Measurements from ENCODE around the gene FMO5.
"Not testable (repeated sequence)": the region's sequence is repeated elsewhere in the genome, so short reads cannot be mapped to it uniquely, and the experiment has no call there.

FMO5 gene

DNA sequence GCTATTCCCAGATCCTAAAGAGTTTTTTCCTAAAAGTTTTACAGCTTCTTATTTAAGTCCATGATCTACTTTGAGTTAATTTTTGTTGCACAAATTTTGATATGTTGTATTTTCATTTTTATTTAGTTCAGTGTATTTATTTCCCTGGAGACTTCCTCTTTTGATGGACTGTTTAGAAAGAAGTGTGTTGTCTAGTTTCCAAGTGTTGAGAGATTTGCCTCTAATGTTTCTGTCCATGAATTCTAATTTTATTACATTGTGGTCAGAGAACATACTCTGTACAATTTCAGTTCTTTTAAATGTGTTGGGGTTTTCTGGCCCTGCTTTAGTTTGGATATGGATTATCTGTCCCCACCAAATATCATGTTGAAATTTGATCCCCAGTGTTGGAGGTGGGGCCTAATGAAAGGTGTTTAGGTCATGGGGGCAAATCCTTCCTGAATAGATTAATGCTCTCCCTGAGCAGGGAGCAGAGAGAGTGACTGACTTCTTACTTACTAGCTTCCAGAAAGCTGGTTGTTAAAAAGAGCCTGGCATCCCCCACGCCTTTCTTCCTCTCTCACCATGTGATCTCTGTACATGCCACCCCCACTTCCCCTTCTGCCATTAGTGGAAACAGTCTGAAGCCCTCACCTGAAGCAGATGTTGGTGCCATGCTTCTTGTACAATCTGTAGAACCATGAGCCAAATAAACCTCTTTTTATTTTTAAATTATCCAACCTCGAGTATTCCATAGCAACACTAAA lies 21.9 kb upstream of the FMO5 start:
- no peak overlapping the region for H3K4me3 ChIP-seq (ENCODE audit: low read length)
- no peaks in the 10 kb centered on the region for H3K27me3 ChIP-seq (replicated peaks; ENCODE audit: control insufficient read depth, insufficient read depth, low read length)
- peaks cover 33% of the 10 kb centered on the region for H3K4me1 ChIP-seq (ENCODE audit: control insufficient read depth, insufficient read depth, low read length)
- H3K9me3 ChIP-seq (ENCODE audit: control insufficient read depth, low read length) = no peaks in the 10 kb centered on the region
- H3K36me3 ChIP-seq (ENCODE audit: control insufficient read depth, insufficient read depth, low read length, severe bottlenecking) = no peaks in the 10 kb centered on the region
- no peak overlapping the region for H3K9ac ChIP-seq (ENCODE audit: low read length)
- DNase-seq (ENCODE audit: low read depth) = no peak

- no peak overlapping the region for H3K4me3 ChIP-seq (ENCODE audit: low read length)
- DNase-seq (ENCODE audit: low read depth) = no peak
Measured at GRCh38 chr1:147246044-147246690, 21.0 kb upstream of the FMO5 start.

GRCh38 chr1:147245586-147246021 lies 20.5 kb upstream of the FMO5 start:
- H3K9ac ChIP-seq (ENCODE audit: low read length) = no peak overlapping the region
- H3K36me3 ChIP-seq (ENCODE audit: control insufficient read depth, insufficient read depth, low read length, severe bottlenecking) = no peaks in the 10 kb centered on the region
- DNase-seq (ENCODE audit: low read depth) = no peak
- no peak overlapping the region for H3K4me3 ChIP-seq (ENCODE audit: low read length)
- H3K4me1 ChIP-seq (ENCODE audit: control insufficient read depth, insufficient read depth, low read length) = peaks cover 36% of the 10 kb centered on the region
- H3K27me3 ChIP-seq (replicated peaks; ENCODE audit: control insufficient read depth, insufficient read depth, low read length) = no peaks in the 10 kb centered on the region
- no peaks in the 10 kb centered on the region for H3K9me3 ChIP-seq (ENCODE audit: control insufficient read depth, low read length)

More at GRCh38 chr1:147246044-147246690, 21.0 kb upstream of the FMO5 start:
- H3K9me3 ChIP-seq (ENCODE audit: control insufficient read depth, low read length) = no peaks in the 10 kb centered on the region
- H3K27me3 ChIP-seq (replicated peaks; ENCODE audit: control insufficient read depth, insufficient read depth, low read length) = no peaks in the 10 kb centered on the region
- no peaks in the 10 kb centered on the region for H3K36me3 ChIP-seq (ENCODE audit: control insufficient read depth, insufficient read depth, low read length, severe bottlenecking)
- H3K9ac ChIP-seq (ENCODE audit: low read length) = no peak overlapping the region
- peaks cover 36% of the 10 kb centered on the region for H3K4me1 ChIP-seq (ENCODE audit: control insufficient read depth, insufficient read depth, low read length)

GRCh38 chr1:147245129-147245528 lies 20.0 kb upstream of the FMO5 start:
- no peaks in the 10 kb centered on the region for H3K9me3 ChIP-seq (ENCODE audit: control insufficient read depth, low read length)
- no peaks in the 10 kb centered on the region for H3K36me3 ChIP-seq (ENCODE audit: control insufficient read depth, insufficient read depth, low read length, severe bottlenecking)
- peaks cover 36% of the 10 kb centered on the region for H3K4me1 ChIP-seq (ENCODE audit: control insufficient read depth, insufficient read depth, low read length)
- H3K9ac ChIP-seq (ENCODE audit: low read length) = no peak overlapping the region
- DNase-seq (ENCODE audit: low read depth) = no peak
- no peaks in the 10 kb centered on the region for H3K27me3 ChIP-seq (replicated peaks; ENCODE audit: control insufficient read depth, insufficient read depth, low read length)
- H3K4me3 ChIP-seq (ENCODE audit: low read length) = no peak overlapping the region

DNA sequence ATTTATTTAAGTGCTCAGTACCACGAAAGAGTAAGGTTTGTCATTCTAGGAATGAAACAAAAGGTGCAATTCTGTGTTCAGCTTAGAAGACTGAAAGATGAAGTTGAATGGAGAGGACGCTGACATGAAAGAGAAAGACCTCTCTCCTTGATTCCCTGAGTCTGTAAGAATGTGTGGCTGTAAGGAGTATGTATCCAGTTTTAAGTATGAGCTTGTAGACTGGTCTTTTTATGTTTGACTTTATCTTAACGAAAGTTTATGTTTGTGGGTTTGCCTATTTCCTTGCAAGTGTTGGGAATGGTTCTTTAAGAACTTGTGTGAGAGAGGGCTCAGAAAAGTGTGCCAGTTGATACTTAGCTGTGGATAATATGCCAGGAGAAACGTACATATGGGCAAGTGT lies 18.7 kb upstream of the FMO5 start:
- H3K9ac ChIP-seq (ENCODE audit: low read length) = peak overlapping the region; percentile 91
- peak; percentile 43 for DNase-seq (ENCODE audit: low read depth)
- H3K27me3 ChIP-seq (replicated peaks; ENCODE audit: control insufficient read depth, insufficient read depth, low read length) = no peaks in the 10 kb centered on the region
- H3K36me3 ChIP-seq (ENCODE audit: control insufficient read depth, insufficient read depth, low read length, severe bottlenecking) = no peaks in the 10 kb centered on the region
- H3K4me3 ChIP-seq (ENCODE audit: low read length) = peak overlapping the region; percentile 88
- H3K9me3 ChIP-seq (ENCODE audit: control insufficient read depth, low read length) = no peaks in the 10 kb centered on the region
- H3K4me1 ChIP-seq (ENCODE audit: control insufficient read depth, insufficient read depth, low read length) = peaks cover 36% of the 10 kb centered on the region

GRCh38 chr1:147243228-147243685 lies 18.1 kb upstream of the FMO5 start:
- Histone ChIP-seq H3K4me1 (ENCODE audit: control insufficient read depth, insufficient read depth, low read length) (peaks cover 36% of the 10 kb centered on the region), H3K27me3 (replicated peaks; ENCODE audit: control insufficient read depth, insufficient read depth, low read length) (no peaks in the 10 kb centered on the region), H3K4me3 (ENCODE audit: low read length) (peak overlapping the region; percentile 88), H3K36me3 (ENCODE audit: control insufficient read depth, insufficient read depth, low read length, severe bottlenecking) (no peaks in the 10 kb centered on the region), H3K9ac (ENCODE audit: low read length) (peak overlapping the region; percentile 91), H3K9me3 (ENCODE audit: control insufficient read depth, low read length) (no peaks in the 10 kb centered on the region)
- no peak for DNase-seq (ENCODE audit: low read depth)

DNA sequence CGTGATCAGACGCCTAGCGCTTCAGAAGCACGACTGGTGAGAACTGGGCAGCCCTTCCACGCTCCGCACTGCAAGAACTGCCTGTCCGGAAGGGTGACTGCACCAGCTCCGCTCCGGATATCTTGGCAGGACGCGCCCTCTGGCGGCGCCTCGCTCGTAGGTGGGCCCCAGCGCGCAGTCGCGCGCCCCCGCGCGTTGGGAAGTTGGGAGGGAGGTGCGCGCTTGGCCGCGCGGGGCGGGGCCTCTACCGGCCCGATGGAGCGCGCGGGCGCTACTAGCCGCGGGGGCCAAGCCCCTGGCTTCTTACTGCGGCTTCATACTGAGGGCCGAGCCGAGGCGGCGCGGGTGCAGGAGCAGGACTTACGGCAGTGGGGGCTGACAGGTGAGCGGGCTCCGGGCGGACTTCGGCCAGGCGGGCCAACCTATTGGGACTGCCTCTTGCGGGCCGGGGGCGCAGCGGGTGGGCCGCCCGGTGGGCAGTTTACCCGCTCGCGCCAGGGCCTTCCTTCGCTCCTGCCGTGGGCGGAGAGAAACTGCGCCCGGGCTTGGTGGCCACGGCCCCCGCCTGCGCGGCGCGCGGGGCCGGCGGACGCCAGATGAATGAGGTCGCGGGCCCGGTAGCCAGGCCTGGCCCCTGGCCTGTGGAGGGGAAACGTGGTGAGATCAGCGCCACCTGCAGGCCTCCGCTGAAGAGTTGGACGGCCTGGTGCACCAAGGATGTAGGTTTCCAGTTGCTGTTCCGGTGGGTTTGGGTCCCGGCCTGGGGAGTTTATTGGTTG lies 17.5 kb upstream of the FMO5 start, which contains the start of gene CHD1L:
CHD1L (plus strand) TSS at position 236 of the 779 bp plus-strand sequence; CDS start at position 256, 20 bp downstream.
- peak; percentile 99 for DNase-seq (ENCODE audit: low read depth)
- Histone ChIP-seq H3K9ac (ENCODE audit: low read length) (peak within 1 kb of the TSS; percentile 91), H3K9me3 (ENCODE audit: control insufficient read depth, low read length) (no peaks in the 10 kb centered on the region), H3K4me3 (ENCODE audit: low read length) (peak within 1 kb of the TSS; percentile 88), H3K4me1 (ENCODE audit: control insufficient read depth, insufficient read depth, low read length) (peaks cover 35% of the 10 kb centered on the region), H3K27me3 (replicated peaks; ENCODE audit: control insufficient read depth, insufficient read depth, low read length) (no peaks in the 10 kb centered on the region), H3K36me3 (ENCODE audit: control insufficient read depth, insufficient read depth, low read length, severe bottlenecking) (no peaks in the 10 kb centered on the region)

DNA sequence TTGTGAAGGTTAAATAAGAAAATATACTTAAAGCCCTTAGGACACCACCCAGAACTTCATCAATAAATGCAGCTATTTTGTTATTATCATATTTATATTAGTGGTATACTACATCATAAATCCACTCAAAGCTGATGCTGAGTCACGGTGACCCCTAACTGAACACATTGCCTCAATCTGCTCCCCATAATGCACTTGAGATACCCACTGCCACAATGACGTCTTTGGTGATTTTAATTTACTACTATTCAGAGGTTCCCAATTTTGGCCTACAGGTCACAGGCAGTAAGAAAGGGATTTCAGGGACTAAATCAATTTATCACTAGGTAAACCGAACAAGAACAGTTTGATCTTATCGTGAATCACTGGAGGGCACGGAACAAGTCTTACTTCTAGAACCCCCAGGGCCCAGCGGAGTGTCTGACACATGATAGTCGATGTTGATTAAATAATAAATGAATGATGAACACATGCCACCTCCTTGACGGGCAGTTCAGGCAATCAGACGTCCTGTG lies 16.9 kb upstream of the FMO5 start:
- Histone ChIP-seq H3K9me3 (ENCODE audit: control insufficient read depth, low read length) (no peaks in the 10 kb centered on the region), H3K27me3 (replicated peaks; ENCODE audit: control insufficient read depth, insufficient read depth, low read length) (no peaks in the 10 kb centered on the region), H3K4me1 (ENCODE audit: control insufficient read depth, insufficient read depth, low read length) (peaks cover 28% of the 10 kb centered on the region), H3K9ac (ENCODE audit: low read length) (peak overlapping the region; percentile 91), H3K4me3 (ENCODE audit: low read length) (peak overlapping the region; percentile 88), H3K36me3 (ENCODE audit: control insufficient read depth, insufficient read depth, low read length, severe bottlenecking) (no peaks in the 10 kb centered on the region)
- no peak for DNase-seq (ENCODE audit: low read depth)

GRCh38 chr1:147240131-147240721 lies 15.1 kb upstream of the FMO5 start:
- peaks cover 15% of the 10 kb centered on the region for H3K4me1 ChIP-seq (ENCODE audit: control insufficient read depth, insufficient read depth, low read length)
- H3K36me3 ChIP-seq (ENCODE audit: control insufficient read depth, insufficient read depth, low read length, severe bottlenecking); H3K27me3 ChIP-seq (replicated peaks; ENCODE audit: control insufficient read depth, insufficient read depth, low read length); H3K9me3 ChIP-seq (ENCODE audit: control insufficient read depth, low read length); H3K9ac ChIP-seq (ENCODE audit: low read length); DNase-seq (ENCODE audit: low read depth); H3K4me3 ChIP-seq (ENCODE audit: low read length): not testable (repeated sequence)

DNA sequence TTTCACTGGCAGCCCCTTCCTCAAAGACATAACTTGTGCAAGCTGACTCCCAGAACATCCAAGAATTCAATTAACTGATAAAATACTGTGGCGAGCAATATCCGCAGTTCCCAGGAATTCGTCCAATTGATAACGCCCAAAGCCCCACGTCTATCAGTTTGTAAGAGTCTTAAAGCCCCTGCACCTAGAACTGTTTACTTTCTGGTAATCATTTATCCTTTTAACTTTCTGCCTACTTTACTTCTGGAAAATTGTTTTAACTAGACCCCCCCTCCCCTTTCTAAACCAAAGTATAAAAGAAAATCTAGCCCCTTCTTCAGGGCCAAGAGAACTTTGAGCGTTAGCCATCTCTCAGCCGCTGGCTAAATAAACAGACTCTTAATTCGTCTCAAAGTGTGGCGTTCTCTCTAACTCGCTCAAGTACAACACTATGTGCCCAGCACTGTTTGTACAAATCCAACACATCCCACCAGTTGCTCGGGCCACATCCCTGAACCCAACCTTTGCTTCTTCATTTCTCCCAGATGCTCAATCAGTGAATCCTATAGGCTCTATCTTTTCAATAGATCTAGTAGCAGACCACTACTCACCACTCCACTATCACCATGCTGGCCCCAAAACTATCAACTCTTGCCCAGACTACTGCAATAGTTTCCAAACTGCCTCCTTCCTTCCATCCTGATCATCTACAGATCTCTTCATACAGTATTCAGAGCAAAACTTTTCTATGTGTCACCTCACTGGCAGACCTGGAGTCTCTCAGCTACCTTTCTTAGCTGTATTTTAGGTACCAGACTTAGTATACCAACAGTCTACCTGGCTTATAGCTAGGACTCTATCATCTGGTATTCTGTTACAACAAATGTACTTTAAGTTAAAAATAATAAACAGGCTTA lies 14.0 kb upstream of the FMO5 start:
- Histone ChIP-seq H3K27me3 (replicated peaks; ENCODE audit: control insufficient read depth, insufficient read depth, low read length) (no peaks in the 10 kb centered on the region), H3K4me3 (ENCODE audit: low read length) (no peak overlapping the region), H3K9ac (ENCODE audit: low read length) (no peak overlapping the region), H3K9me3 (ENCODE audit: control insufficient read depth, low read length) (no peaks in the 10 kb centered on the region), H3K4me1 (ENCODE audit: control insufficient read depth, insufficient read depth, low read length) (peaks cover 10% of the 10 kb centered on the region), H3K36me3 (ENCODE audit: control insufficient read depth, insufficient read depth, low read length, severe bottlenecking) (no peaks in the 10 kb centered on the region)
- DNase-seq (ENCODE audit: low read depth) = no peak

Data from adipocyte (in vitro differentiated cells).